IMR-90 (cell line): Measurements from ENCODE around the gene TCL1A. TPM values are rescaled to one million over a fixed set of nuclear protein-coding genes. Genes with fewer than 3 reads are reported as not detected.

Experiments used
- ATAC-seq: fragments of 200-7000 bp; cut with Tn5 transposase; 2 replicates; pipeline ENCODE4 v1.9.1; 2020; ENCODE audit warnings: low read depth, mild to moderate bottlenecking, moderate library complexity
- BruUV-seq: library from RNA; stranded (reverse); fragments of 400-500 nt; replicated peaks from 2 replicates; lab custom pipeline; 2021; lab: Mats Ljungman, UMichigan
- CTCF ChIA-PET: fragments of 300-600 bp; formaldehyde crosslinking; extraction: SDS; loops from one replicate; lab custom pipeline; 2021; ENCODE audit warnings: antibody characterized with exemption; lab: Yijun Ruan, JAX
- POLR2A ChIA-PET: fragments of 300-600 bp; sonication (Branson Sonifier 250); formaldehyde crosslinking; loops from one replicate; lab custom pipeline; 2022; ENCODE audit warnings: antibody characterized with exemption; ENCODE audit not compliant: unreplicated experiment; lab: Charles Lee
- DNase-seq: peaks from one replicate; pipeline ENCODE4 v3.0.0; 2013
- H2AFZ ChIP-seq: replicated peaks from 2 replicates; pipeline ENCODE3; 2013; ENCODE audit warnings: low read length, mild to moderate bottlenecking; ENCODE audit not compliant: poor library complexity
- H2AK5ac ChIP-seq: 2 replicates; pipeline ENCODE4 v1.6.1; 2013; ENCODE audit warnings: low read depth, low read length, inconsistent platforms
- H2AK9ac ChIP-seq: replicated peaks from 2 replicates; pipeline ENCODE3; 2013; ENCODE audit warnings: mild to moderate bottlenecking, low read depth, low read length, moderate library complexity; ENCODE audit not compliant: poor library complexity
- H2BK120ac ChIP-seq: 2 replicates; pipeline ENCODE4 v1.6.1; 2013; ENCODE audit warnings: low read depth, low read length, inconsistent platforms
- H2BK15ac ChIP-seq: 3 replicates; pipeline ENCODE4 v1.6.1; 2013; ENCODE audit warnings: low read depth, low read length, inconsistent platforms
- H2BK20ac ChIP-seq: 2 replicates; pipeline ENCODE4 v1.6.1; 2013; ENCODE audit warnings: low read depth, mild to moderate bottlenecking, inconsistent platforms, low read length, moderate library complexity
- H2BK5ac ChIP-seq: 2 replicates; pipeline ENCODE4 v1.6.1; 2013; ENCODE audit warnings: mild to moderate bottlenecking, low read depth, low read length, inconsistent platforms; ENCODE audit not compliant: poor library complexity, severe bottlenecking
- H3K14ac ChIP-seq: replicated peaks from 2 replicates; pipeline ENCODE4 v1.6.1; 2013; ENCODE audit warnings: low read depth, low read length, inconsistent platforms
- H3K18ac ChIP-seq: 2 replicates; pipeline ENCODE4 v1.6.1; 2013; ENCODE audit warnings: low read depth, low read length, control low read depth
- H3K23ac ChIP-seq: 2 replicates; pipeline ENCODE4 v1.6.1; 2013; ENCODE audit warnings: low read depth, low read length, inconsistent platforms
- H3K27ac ChIP-seq: 2 replicates; pipeline ENCODE4 v1.5.1; 2013; ENCODE audit warnings: mild to moderate bottlenecking, control low read depth, low read length; ENCODE audit not compliant: insufficient read depth
- H3K27me3 ChIP-seq: 2 replicates; pipeline ENCODE4 v1.6.1; 2013; ENCODE audit warnings: low read length; ENCODE audit not compliant: control insufficient read depth, insufficient read depth
- H3K36me3 ChIP-seq: 2 replicates; pipeline ENCODE4 v1.6.1; 2013; ENCODE audit warnings: low read length, mixed read lengths; ENCODE audit not compliant: control insufficient read depth, insufficient read depth
- H3K4ac ChIP-seq: 2 replicates; pipeline ENCODE4 v1.6.1; 2013; ENCODE audit warnings: low read depth, low read length, inconsistent platforms
- H3K4me1 ChIP-seq: 2 replicates; pipeline ENCODE4 v1.6.1; 2013; ENCODE audit warnings: low read length, mixed read lengths; ENCODE audit not compliant: control insufficient read depth, insufficient read depth
- H3K4me2 ChIP-seq: 2 replicates; pipeline ENCODE4 v1.6.1; 2013; ENCODE audit warnings: low read depth, mild to moderate bottlenecking, control low read depth, low read length, moderate library complexity
- H3K4me3 ChIP-seq: 2 replicates; pipeline ENCODE4 v1.5.1; 2013; ENCODE audit warnings: low read depth, mild to moderate bottlenecking, control low read depth, low read length, moderate library complexity; ENCODE audit not compliant: insufficient read depth
- H3K56ac ChIP-seq: 2 replicates; pipeline ENCODE4 v1.6.1; 2013; ENCODE audit warnings: low read length, inconsistent platforms; ENCODE audit not compliant: insufficient read depth; ENCODE audit errors: extremely low read depth
- H3K79me1 ChIP-seq, 2 experiments: 2 replicates each; pipeline ENCODE4 v1.6.1; 2013; ENCODE audit warnings: low read length in 2 of 2, inconsistent platforms in 1 of 2, low read depth in 1 of 2
- H3K9ac ChIP-seq: 2 replicates; pipeline ENCODE4 v1.6.1; 2013; ENCODE audit warnings: low read depth, low read length, control low read depth
- H3K9me1 ChIP-seq: 2 replicates; pipeline ENCODE4 v1.6.1; 2013; ENCODE audit warnings: low read length, inconsistent platforms; ENCODE audit not compliant: insufficient read depth
- H3K9me3 ChIP-seq: 2 replicates; pipeline ENCODE4 v1.6.1; 2013; ENCODE audit warnings: low read length; ENCODE audit not compliant: control insufficient read depth, insufficient read depth
- H4K20me1 ChIP-seq: 2 replicates; pipeline ENCODE4 v1.6.1; 2013; ENCODE audit warnings: low read length, inconsistent platforms; ENCODE audit not compliant: insufficient read depth
- H4K5ac ChIP-seq: 2 replicates; pipeline ENCODE4 v1.6.1; 2013; ENCODE audit warnings: mild to moderate bottlenecking, low read depth, low read length, control low read depth
- H4K8ac ChIP-seq, 2 experiments: 2 replicates each; pipeline ENCODE4 v1.6.1; 2013; ENCODE audit warnings: low read depth in 2 of 2, low read length in 2 of 2, control low read depth in 1 of 2, inconsistent platforms in 1 of 2
- H4K91ac ChIP-seq: 2 replicates; pipeline ENCODE4 v1.6.1; 2013; ENCODE audit warnings: low read depth, low read length, inconsistent platforms; ENCODE audit not compliant: insufficient read depth
- BHLHE40 ChIP-seq: fragments of 150-350 bp; IDR thresholded peaks from 2 replicates; pipeline ENCODE4 v1.6.1; 2016; ENCODE audit warnings: mild to moderate bottlenecking, low read depth, low read length
- CEBPB ChIP-seq: IDR thresholded peaks from 2 replicates; pipeline ENCODE4 v1.6.1; 2012; ENCODE audit warnings: low read depth, low read length, improper control_type of control experiment
- CHD1 ChIP-seq: IDR thresholded peaks from 2 replicates; pipeline ENCODE4 v1.6.1; 2012; ENCODE audit warnings: low read depth, low read length, improper control_type of control experiment
- FOS ChIP-seq: fragments of 150-350 bp; IDR thresholded peaks from 2 replicates; pipeline ENCODE4 v1.6.1; 2016; ENCODE audit warnings: low read depth, low read length
- MAFK ChIP-seq: IDR thresholded peaks from 2 replicates; pipeline ENCODE4 v1.6.1; 2012; ENCODE audit warnings: low read depth, low read length, improper control_type of control experiment
- MAZ ChIP-seq: IDR thresholded peaks from 2 replicates; pipeline ENCODE4 v1.6.1; 2012; ENCODE audit warnings: low read depth, mild to moderate bottlenecking, low read length, improper control_type of control experiment, moderate library complexity, borderline replicate concordance
- MXI1 ChIP-seq: IDR thresholded peaks from 2 replicates; pipeline ENCODE4 v1.6.1; 2012; ENCODE audit warnings: low read depth, mild to moderate bottlenecking, low read length, moderate library complexity, borderline replicate concordance
- NFE2L2 ChIP-seq: fragments of 150-350 bp; IDR thresholded peaks from 2 replicates; pipeline ENCODE4 v1.6.1; 2016; ENCODE audit warnings: low read depth, mild to moderate bottlenecking, low read length
- POLR2A ChIP-seq: IDR thresholded peaks from 2 replicates; pipeline ENCODE4 v1.6.1; 2012; ENCODE audit warnings: mild to moderate bottlenecking, low read depth, low read length
- RAD21 ChIP-seq: IDR thresholded peaks from 2 replicates; pipeline ENCODE4 v1.6.1; 2012; ENCODE audit warnings: low read length, improper control_type of control experiment
- RCOR1 ChIP-seq: IDR thresholded peaks from 2 replicates; pipeline ENCODE4 v1.6.1; 2012; ENCODE audit warnings: mild to moderate bottlenecking, low read length, improper control_type of control experiment; ENCODE audit not compliant: insufficient replicate concordance
- RFX5 ChIP-seq: IDR thresholded peaks from 2 replicates; pipeline ENCODE4 v1.8.0; 2012; ENCODE audit warnings: low read depth, mild to moderate bottlenecking, low read length, moderate library complexity
- SMC3 ChIP-seq: fragments of 150-350 bp; IDR thresholded peaks from 2 replicates; pipeline ENCODE4 v1.6.1; 2016; ENCODE audit warnings: low read depth, mild to moderate bottlenecking, antibody characterized with exemption, low read length, moderate library complexity
- USF2 ChIP-seq: fragments of 150-350 bp; IDR thresholded peaks from 2 replicates; pipeline ENCODE4 v1.6.1; 2017; ENCODE audit warnings: mild to moderate bottlenecking, antibody characterized with exemption, low read length, low read depth
- WGBS, 2 experiments: methylation state at CpG; one replicate each; pipeline versions ENCODE4 v1.1.5 to v1.1.7; 2013; ENCODE audit warnings: missing lambda C conversion rate in 2 of 2; ENCODE audit not compliant: insufficient read length in 1 of 2; ENCODE audit errors: extremely low coverage in 2 of 2; 5-methylcytosine and 5-hydroxymethylcytosine counted together
- dilution Hi-C: fragments of 300-500 bp; cut with HindIII; formaldehyde crosslinking; loops from one replicate; pipeline ENCODE4 v1.14.3; 2018; ENCODE audit warnings: low sequenced_read_pairs; ENCODE audit not compliant: unreplicated experiment
- in situ Hi-C: fragments of 300-500 bp; cut with MboI; formaldehyde crosslinking; loops from 3 replicates; pipeline ENCODE4 v1.14.3; 2019; ENCODE audit warnings: low sequenced_read_pairs, inconsistent platforms, mixed read lengths
- intact Hi-C: fragments of 100-400 bp; cut with micrococcal nuclease; formaldehyde crosslinking; loops from 2 replicates; pipeline ENCODE4 v1.10.0; 2022
- polyA plus RNA-seq, 3 experiments: library from polyadenylated mRNA; depleted of rRNA; stranded (reverse); fragments of >200 nt; gene quantifications; 2 replicates each; pipeline ENCODE4 v1.2.3, GENCODE V29; 2012; ENCODE audit warnings: low replicate concordance in 1 of 3
- total RNA-seq: library from RNA; depleted of rRNA; stranded (reverse); fragments of >200 nt; gene quantifications from 2 replicates; pipeline ENCODE4 v1.2.3, GENCODE V29; 2012
- TF ChIP-seq, protein P1 (sequence below): conservative IDR thresholded peaks from 2 replicates; pipeline ENCODE4 v1.5.1; 2012; ENCODE audit warnings: mild to moderate bottlenecking, low read depth, low read length, improper control_type of control experiment
- TF ChIP-seq, protein P2 (sequence below): fragments of 150-350 bp; IDR thresholded peaks from 2 replicates; pipeline ENCODE4 v1.6.1; 2016; ENCODE audit warnings: low read depth, mild to moderate bottlenecking, low read length, moderate library complexity, borderline replicate concordance

TCL1A gene
- total and polyA plus RNA-seq, 2 of the 4 experiments (the other 2 are of a cell fraction), result not detected

DNA sequence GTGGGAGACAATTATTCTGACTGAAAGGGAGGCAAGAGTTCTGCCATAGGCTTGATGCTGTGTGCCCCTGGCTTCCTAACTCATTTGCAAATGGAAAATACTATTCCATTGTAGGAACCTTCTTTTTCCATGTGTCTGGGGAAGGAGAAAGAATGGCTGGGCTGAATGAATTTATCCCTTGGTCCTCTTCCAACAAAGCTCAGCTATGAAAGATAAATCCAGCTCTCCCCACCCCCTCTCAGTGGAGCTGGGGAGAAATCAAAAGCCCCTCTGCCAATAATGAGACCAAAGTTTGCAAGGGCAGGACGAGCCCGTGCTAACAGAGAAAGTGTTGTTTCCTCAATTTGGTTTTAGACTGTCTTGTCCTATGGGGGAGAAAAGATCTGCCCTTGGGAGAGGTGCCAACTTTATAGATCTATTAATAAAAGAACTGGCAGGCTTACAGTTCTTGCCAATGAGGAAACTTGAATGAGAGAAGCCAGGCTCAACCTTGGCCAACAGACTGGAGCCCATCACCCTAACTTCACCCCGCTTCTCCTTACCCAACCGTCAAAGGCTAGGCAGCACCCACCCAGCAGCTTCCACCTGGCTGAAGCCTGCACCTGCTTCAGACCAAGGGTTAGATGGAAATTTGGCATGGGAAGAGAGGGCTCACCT lies 36.6 kb downstream of the TCL1A start:
- no peak overlapping the region for H3K56ac ChIP-seq
- H3K9me1 ChIP-seq, result no peaks in the 10 kb centered on the region
- H2BK5ac ChIP-seq, result no peak overlapping the region
- POLR2A ChIA-PET, result no interaction called here
- H2AFZ ChIP-seq, result no peak overlapping the region
- no peak overlapping the region for H3K4ac ChIP-seq
- H2BK120ac ChIP-seq, result no peak overlapping the region
- no peaks in the 10 kb centered on the region for H3K4me1 ChIP-seq
- CTCF ChIA-PET, result no interaction called here
- no CpG with 5 or more reads among the region's 4 CpGs for WGBS, 2 experiments
- no peak overlapping the region for H2AK5ac ChIP-seq
- no peak overlapping the region for H3K18ac ChIP-seq
- no peaks in the 10 kb centered on the region for H3K79me1 ChIP-seq
- ATAC-seq (no peak), DNase-seq (no peak)
- no peak overlapping the region for H2BK20ac ChIP-seq
- no peak overlapping the region for H3K9ac ChIP-seq
- no TSS peak for BruUV-seq
- no peak overlapping the region for H3K23ac ChIP-seq
- no peak overlapping the region for H3K4me2 ChIP-seq
- intact Hi-C loops, result no loop called here
- H3K9me3 ChIP-seq, result no peaks in the 10 kb centered on the region; the same call in 1 of the 2 replicates
- TF ChIP-seq RAD21 (no peak), POLR2A (no peak), RCOR1 (no peak), CHD1 (no peak), MAZ (no peak), RFX5 (no peak), SMC3 (no peak), USF2 (no peak), MAFK (no peak), CEBPB (no peak), FOS (no peak), NFE2L2 (no peak), BHLHE40 (no peak), MXI1 (no peak)
- TF ChIP-seq, protein P1, sequence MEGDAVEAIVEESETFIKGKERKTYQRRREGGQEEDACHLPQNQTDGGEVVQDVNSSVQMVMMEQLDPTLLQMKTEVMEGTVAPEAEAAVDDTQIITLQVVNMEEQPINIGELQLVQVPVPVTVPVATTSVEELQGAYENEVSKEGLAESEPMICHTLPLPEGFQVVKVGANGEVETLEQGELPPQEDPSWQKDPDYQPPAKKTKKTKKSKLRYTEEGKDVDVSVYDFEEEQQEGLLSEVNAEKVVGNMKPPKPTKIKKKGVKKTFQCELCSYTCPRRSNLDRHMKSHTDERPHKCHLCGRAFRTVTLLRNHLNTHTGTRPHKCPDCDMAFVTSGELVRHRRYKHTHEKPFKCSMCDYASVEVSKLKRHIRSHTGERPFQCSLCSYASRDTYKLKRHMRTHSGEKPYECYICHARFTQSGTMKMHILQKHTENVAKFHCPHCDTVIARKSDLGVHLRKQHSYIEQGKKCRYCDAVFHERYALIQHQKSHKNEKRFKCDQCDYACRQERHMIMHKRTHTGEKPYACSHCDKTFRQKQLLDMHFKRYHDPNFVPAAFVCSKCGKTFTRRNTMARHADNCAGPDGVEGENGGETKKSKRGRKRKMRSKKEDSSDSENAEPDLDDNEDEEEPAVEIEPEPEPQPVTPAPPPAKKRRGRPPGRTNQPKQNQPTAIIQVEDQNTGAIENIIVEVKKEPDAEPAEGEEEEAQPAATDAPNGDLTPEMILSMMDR, result no peak
- TF ChIP-seq, protein P2, sequence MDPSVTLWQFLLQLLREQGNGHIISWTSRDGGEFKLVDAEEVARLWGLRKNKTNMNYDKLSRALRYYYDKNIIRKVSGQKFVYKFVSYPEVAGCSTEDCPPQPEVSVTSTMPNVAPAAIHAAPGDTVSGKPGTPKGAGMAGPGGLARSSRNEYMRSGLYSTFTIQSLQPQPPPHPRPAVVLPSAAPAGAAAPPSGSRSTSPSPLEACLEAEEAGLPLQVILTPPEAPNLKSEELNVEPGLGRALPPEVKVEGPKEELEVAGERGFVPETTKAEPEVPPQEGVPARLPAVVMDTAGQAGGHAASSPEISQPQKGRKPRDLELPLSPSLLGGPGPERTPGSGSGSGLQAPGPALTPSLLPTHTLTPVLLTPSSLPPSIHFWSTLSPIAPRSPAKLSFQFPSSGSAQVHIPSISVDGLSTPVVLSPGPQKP, result no peak
- H4K5ac ChIP-seq, result no peak overlapping the region
- H4K8ac ChIP-seq, result no peak overlapping the region
- no peak overlapping the region for H3K14ac ChIP-seq
- no peaks in the 10 kb centered on the region for H3K36me3 ChIP-seq
- H3K4me3 ChIP-seq, result no peak overlapping the region
- H4K91ac ChIP-seq, result no peak overlapping the region
- H3K27me3 ChIP-seq, result no peaks in the 10 kb centered on the region
- no peak overlapping the region for H3K27ac ChIP-seq
- H4K20me1 ChIP-seq, result no peaks in the 10 kb centered on the region
- no peak overlapping the region for H2BK15ac ChIP-seq
- H2AK9ac ChIP-seq, result no peak overlapping the region
- in situ Hi-C loops, result no loop called here
- dilution Hi-C loops, result no loop called here
